ENCODE measurements around the gene TRAPPC3L.

DNA sequence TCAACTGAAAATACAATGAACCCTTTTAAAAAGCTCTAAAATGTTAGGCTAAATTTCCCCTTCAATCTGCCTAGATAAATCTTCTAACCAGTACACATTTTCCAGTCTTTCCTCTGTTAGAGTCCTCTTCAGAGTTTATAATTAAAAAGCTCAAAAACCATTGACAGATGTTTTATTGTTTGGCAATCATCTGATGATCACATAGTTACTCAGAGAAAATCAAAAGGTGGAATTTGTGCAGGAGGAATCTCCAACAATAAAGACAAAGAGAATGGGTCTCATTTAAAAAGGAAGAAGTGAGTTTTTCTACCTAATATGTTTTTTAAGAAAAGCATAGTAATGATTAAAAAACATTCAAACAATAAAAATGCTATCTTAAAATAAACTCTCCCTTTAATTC is 3.1 kb downstream of the TRAPPC3L start:
- TF ChIP-seq, protein P1, sequence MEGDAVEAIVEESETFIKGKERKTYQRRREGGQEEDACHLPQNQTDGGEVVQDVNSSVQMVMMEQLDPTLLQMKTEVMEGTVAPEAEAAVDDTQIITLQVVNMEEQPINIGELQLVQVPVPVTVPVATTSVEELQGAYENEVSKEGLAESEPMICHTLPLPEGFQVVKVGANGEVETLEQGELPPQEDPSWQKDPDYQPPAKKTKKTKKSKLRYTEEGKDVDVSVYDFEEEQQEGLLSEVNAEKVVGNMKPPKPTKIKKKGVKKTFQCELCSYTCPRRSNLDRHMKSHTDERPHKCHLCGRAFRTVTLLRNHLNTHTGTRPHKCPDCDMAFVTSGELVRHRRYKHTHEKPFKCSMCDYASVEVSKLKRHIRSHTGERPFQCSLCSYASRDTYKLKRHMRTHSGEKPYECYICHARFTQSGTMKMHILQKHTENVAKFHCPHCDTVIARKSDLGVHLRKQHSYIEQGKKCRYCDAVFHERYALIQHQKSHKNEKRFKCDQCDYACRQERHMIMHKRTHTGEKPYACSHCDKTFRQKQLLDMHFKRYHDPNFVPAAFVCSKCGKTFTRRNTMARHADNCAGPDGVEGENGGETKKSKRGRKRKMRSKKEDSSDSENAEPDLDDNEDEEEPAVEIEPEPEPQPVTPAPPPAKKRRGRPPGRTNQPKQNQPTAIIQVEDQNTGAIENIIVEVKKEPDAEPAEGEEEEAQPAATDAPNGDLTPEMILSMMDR (IDR thresholded peaks at IDR 0.05): no peak
- no peak for TF ChIP-seq POLR2A (IDR thresholded peaks at IDR 0.05)
